Measurements from ENCODE around the gene FGF1. TPM values are rescaled to one million over a fixed set of nuclear protein-coding genes. Genes with fewer than 3 reads are reported as not detected.

The FGF1 gene
- total and polyA plus RNA-seq, 7 donors = 0.60 to 5.4 (median 2.0) TPM

GRCh38 chr5:142686210-142686734 lies 382 bp upstream of the FGF1 start:
- Histone ChIP-seq H3K4me3 (no peak overlapping the region), H3K27ac (peak overlapping the region; percentile 16 to 74 (median 68)), H3K9me3 (no peaks in the 10 kb centered on the region), H3K27me3 (no peaks in the 10 kb centered on the region), H3K36me3 (no peaks in the 10 kb centered on the region), H3K4me1 (peaks cover 0 to 30% (median 28%) of the 10 kb centered on the region in 4 donors)
- DNase-seq = no peak
- TF ChIP-seq CTCF (IDR thresholded peaks at IDR 0.05) (no peak), EP300 (IDR thresholded peaks at IDR 0.05) (no peak), POLR2AphosphoS5 (IDR thresholded peaks at IDR 0.05) (no peak), POLR2A (IDR thresholded peaks at IDR 0.05) (no peak)
- intact Hi-C loops (cut with DNase I) = no loop called here
- 67 to 73% methylated on average over 11 of the region's 11 CpGs for WGBS, 2 donors

- intact Hi-C loops (cut with DNase I) = no loop called here
- TF ChIP-seq CTCF (IDR thresholded peaks at IDR 0.05) = no peak
- no peak for TF ChIP-seq POLR2A (IDR thresholded peaks at IDR 0.05)
- TF ChIP-seq POLR2AphosphoS5 (IDR thresholded peaks at IDR 0.05) = no peak
- TF ChIP-seq EP300 (IDR thresholded peaks at IDR 0.05) = no peak
These were observed 1.3 kb downstream of the FGF1 start for GRCh38 chr5:142684508-142685041.

GRCh38 chr5:142683881-142684505 lies 1.9 kb downstream of the FGF1 start:
- intact Hi-C loops (cut with DNase I) = no loop called here
- Histone ChIP-seq H3K27me3 (no peaks in the 10 kb centered on the region), H3K4me1 (peaks cover 0 to 30% (median 28%) of the 10 kb centered on the region in 4 donors), H3K4me3 (no peak overlapping the region), H3K36me3 (no peaks in the 10 kb centered on the region), H3K27ac (peak overlapping the region; percentile 16 to 74 (median 68)), H3K9me3 (no peaks in the 10 kb centered on the region)
- WGBS, 2 donors = 90 to 94% methylated on average over 5 of the region's 5 CpGs
- TF ChIP-seq EP300 (IDR thresholded peaks at IDR 0.05) = no peak
- TF ChIP-seq CTCF (IDR thresholded peaks at IDR 0.05) = no peak
- no peak for DNase-seq

More at GRCh38 chr5:142684508-142685041, 1.3 kb downstream of the FGF1 start:
- WGBS, 2 donors = 44 to 56% methylated on average over 9 of the region's 9 CpGs
- Histone ChIP-seq H3K4me3 (no peak overlapping the region), H3K4me1 (peaks cover 0 to 30% (median 28%) of the 10 kb centered on the region in 4 donors), H3K27me3 (no peaks in the 10 kb centered on the region), H3K27ac (peak overlapping the region; percentile 16 to 74 (median 68)), H3K9me3 (no peaks in the 10 kb centered on the region), H3K36me3 (no peaks in the 10 kb centered on the region)
- no peak for DNase-seq

- Histone ChIP-seq H3K9me3 (no peaks in the 10 kb centered on the region), H3K27ac (no peak overlapping the region), H3K36me3 (no peaks in the 10 kb centered on the region), H3K4me1 (peaks cover 0 to 30% (median 28%) of the 10 kb centered on the region in 4 donors), H3K27me3 (no peaks in the 10 kb centered on the region), H3K4me3 (no peak overlapping the region)
- TF ChIP-seq EP300 (IDR thresholded peaks at IDR 0.05) (no peak), POLR2A (IDR thresholded peaks at IDR 0.05) (no peak), CTCF (IDR thresholded peaks at IDR 0.05) (no peak), POLR2AphosphoS5 (IDR thresholded peaks at IDR 0.05) (no peak)
- DNase-seq = no peak
- intact Hi-C loops (cut with DNase I) = no loop called here
- WGBS, 2 donors = 90 to 93% methylated on average over 3 of the region's 3 CpGs
These were observed 2.8 kb downstream of the FGF1 start for GRCh38 chr5:142683116-142683515.
